K562 (cell line): ENCODE measurements around the gene CCL5. TPM values are rescaled to one million over a fixed set of nuclear protein-coding genes. Genes with fewer than 3 reads are reported as not detected.

Experiments used
- BHLHE40 ChIP-seq: IDR thresholded peaks from 2 replicates; pipeline ENCODE4 v1.6.1; 2011; ENCODE audit warnings: low read length, improper control_type of control experiment
- DIDO1 ChIP-seq: fragments of 450-650 bp; IDR thresholded peaks from 2 replicates; pipeline ENCODE4 v1.6.1; 2016; ENCODE audit warnings: low read depth, missing biosample characterization, missing genetic modification characterization
- KDM2B ChIP-seq: fragments of 250-450 bp; sonication (Bioruptor Pico); IDR thresholded peaks from 2 replicates; pipeline ENCODE4 v1.8.0; 2021; ENCODE audit warnings: mild to moderate bottlenecking, moderate library complexity
- NR4A1 ChIP-seq, 2 experiments: fragments of 250-450 bp in 1 of 2; fragments of 450-650 bp in 1 of 2; sonication (Bioruptor Pico) in 1 of 2; IDR thresholded peaks; 2 replicates each; pipeline versions ENCODE4 v1.4.0 to v1.6.1; 2016 to 2020; ENCODE audit warnings: mild to moderate bottlenecking in 2 of 2, missing compliant biosample characterization in 1 of 2, missing genetic modification characterization in 1 of 2, moderate library complexity in 1 of 2
- ZEB2 ChIP-seq: fragments of 450-650 bp; IDR thresholded peaks from 2 replicates; pipeline ENCODE4 v1.6.1; 2016
- ZNF217 ChIP-seq: sonication (generic); formaldehyde crosslinking; IDR thresholded peaks from 2 replicates; pipeline ENCODE4 v1.8.0; 2022; ENCODE audit warnings: mild to moderate bottlenecking, missing genetic modification reagents
- ZNF431 ChIP-seq: sonication (generic); formaldehyde crosslinking; IDR thresholded peaks from 2 replicates; pipeline ENCODE4 v1.8.0; 2022; ENCODE audit warnings: mild to moderate bottlenecking, missing genetic modification reagents
- polyA plus RNA-seq, 8 experiments: library from polyadenylated mRNA; depleted of rRNA in 4 of 8; stranded (reverse) in 5 of 8; unstranded in 3 of 8; fragments of >200 nt; fragmentation: Nextera tagmentation in 2 of 8; fragmentation: Illumina TruSeq in 1 of 8; extraction: Ambion mirVana in 2 of 8; extraction: Trizol in 1 of 8; gene quantifications; 2 replicates each; pipeline versions ENCODE4 v1.2.1 to v1.2.3, GENCODE V29; 2011 to 2014; ENCODE audit warnings: inconsistent platforms in 1 of 8, missing spikeins in 1 of 8
- total RNA-seq, 7 experiments: library from RNA; depleted of rRNA in 6 of 7; stranded (reverse); fragments of >200 nt in 6 of 7; fragmentation: Illumina TruSeq in 2 of 7; extraction: Trizol in 2 of 7; gene quantifications; 2 replicates each; pipeline versions ENCODE4 v1.2.1 to v1.2.3, GENCODE V29; 2011 to 2021; ENCODE audit warnings: low replicate concordance in 1 of 7
- TF ChIP-seq, protein P1 (sequence below): fragments of 450-650 bp; formaldehyde crosslinking; IDR thresholded peaks from 2 replicates; pipeline ENCODE4 v1.4.0; 2022; ENCODE audit warnings: missing genetic modification characterization
- TF ChIP-seq, protein P2 (sequence below): fragments of 200-800 bp; sonication (Bioruptor generic); IDR thresholded peaks from 2 replicates; pipeline ENCODE4 v1.6.1; 2016; ENCODE audit warnings: missing genetic modification characterization, missing compliant biosample characterization

CCL5 gene
- total and polyA plus RNA-seq, 9 of the 15 experiments (the other 6 are each of a cell fraction or from before 2014, with no cell fraction given) = 0.18 to 0.59 (median 0.45) TPM; not detected in 1

DNA sequence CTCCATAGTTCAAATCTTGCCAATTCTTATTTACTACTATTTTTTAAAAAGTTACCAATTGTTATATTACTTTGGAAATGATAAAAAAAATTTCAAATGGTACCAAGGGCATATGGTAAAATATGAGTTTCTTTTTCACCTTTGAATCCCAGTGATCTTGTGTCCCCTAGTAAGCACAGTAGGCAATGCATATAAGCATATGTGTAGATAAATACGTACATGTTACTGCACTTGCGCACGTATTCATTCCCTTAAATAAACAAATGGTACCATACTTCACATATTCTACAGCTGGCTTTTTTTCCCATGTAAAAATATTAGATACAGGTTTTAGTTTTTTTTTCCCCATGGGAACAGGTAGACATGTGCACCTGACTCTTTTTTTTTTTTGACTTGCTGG is 39.1 kb downstream of the CCL5 start (continued):
- no peak for TF ChIP-seq ZNF217 (CRISPR knock-in tag)
- TF ChIP-seq, protein P1, sequence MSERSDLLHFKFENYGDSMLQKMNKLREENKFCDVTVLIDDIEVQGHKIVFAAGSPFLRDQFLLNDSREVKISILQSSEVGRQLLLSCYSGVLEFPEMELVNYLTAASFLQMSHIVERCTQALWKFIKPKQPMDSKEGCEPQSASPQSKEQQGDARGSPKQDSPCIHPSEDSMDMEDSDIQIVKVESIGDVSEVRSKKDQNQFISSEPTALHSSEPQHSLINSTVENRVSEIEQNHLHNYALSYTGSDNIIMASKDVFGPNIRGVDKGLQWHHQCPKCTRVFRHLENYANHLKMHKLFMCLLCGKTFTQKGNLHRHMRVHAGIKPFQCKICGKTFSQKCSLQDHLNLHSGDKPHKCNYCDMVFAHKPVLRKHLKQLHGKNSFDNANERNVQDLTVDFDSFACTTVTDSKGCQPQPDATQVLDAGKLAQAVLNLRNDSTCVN (CRISPR knock-in tag) = no peak
- no peak for TF ChIP-seq NR4A1 (CRISPR knock-in tag; IDR thresholded peaks at IDR 0.05)
- no peak for TF ChIP-seq NR4A1 (tag; IDR thresholded peaks at IDR 0.05)
- no peak for TF ChIP-seq KDM2B (CRISPR knock-in tag)
- TF ChIP-seq ZEB2 = no peak
- TF ChIP-seq, protein P2, sequence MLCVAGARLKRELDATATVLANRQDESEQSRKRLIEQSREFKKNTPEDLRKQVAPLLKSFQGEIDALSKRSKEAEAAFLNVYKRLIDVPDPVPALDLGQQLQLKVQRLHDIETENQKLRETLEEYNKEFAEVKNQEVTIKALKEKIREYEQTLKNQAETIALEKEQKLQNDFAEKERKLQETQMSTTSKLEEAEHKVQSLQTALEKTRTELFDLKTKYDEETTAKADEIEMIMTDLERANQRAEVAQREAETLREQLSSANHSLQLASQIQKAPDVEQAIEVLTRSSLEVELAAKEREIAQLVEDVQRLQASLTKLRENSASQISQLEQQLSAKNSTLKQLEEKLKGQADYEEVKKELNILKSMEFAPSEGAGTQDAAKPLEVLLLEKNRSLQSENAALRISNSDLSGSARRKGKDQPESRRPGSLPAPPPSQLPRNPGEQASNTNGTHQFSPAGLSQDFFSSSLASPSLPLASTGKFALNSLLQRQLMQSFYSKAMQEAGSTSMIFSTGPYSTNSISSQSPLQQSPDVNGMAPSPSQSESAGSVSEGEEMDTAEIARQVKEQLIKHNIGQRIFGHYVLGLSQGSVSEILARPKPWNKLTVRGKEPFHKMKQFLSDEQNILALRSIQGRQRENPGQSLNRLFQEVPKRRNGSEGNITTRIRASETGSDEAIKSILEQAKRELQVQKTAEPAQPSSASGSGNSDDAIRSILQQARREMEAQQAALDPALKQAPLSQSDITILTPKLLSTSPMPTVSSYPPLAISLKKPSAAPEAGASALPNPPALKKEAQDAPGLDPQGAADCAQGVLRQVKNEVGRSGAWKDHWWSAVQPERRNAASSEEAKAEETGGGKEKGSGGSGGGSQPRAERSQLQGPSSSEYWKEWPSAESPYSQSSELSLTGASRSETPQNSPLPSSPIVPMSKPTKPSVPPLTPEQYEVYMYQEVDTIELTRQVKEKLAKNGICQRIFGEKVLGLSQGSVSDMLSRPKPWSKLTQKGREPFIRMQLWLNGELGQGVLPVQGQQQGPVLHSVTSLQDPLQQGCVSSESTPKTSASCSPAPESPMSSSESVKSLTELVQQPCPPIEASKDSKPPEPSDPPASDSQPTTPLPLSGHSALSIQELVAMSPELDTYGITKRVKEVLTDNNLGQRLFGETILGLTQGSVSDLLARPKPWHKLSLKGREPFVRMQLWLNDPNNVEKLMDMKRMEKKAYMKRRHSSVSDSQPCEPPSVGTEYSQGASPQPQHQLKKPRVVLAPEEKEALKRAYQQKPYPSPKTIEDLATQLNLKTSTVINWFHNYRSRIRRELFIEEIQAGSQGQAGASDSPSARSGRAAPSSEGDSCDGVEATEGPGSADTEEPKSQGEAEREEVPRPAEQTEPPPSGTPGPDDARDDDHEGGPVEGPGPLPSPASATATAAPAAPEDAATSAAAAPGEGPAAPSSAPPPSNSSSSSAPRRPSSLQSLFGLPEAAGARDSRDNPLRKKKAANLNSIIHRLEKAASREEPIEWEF (CRISPR knock-in tag) = no peak
- no peak for TF ChIP-seq DIDO1
- no peak for TF ChIP-seq BHLHE40
- no peak for TF ChIP-seq ZNF431 (CRISPR knock-in tag)
